Measurements from ENCODE around the gene PTBP1.

DNA sequence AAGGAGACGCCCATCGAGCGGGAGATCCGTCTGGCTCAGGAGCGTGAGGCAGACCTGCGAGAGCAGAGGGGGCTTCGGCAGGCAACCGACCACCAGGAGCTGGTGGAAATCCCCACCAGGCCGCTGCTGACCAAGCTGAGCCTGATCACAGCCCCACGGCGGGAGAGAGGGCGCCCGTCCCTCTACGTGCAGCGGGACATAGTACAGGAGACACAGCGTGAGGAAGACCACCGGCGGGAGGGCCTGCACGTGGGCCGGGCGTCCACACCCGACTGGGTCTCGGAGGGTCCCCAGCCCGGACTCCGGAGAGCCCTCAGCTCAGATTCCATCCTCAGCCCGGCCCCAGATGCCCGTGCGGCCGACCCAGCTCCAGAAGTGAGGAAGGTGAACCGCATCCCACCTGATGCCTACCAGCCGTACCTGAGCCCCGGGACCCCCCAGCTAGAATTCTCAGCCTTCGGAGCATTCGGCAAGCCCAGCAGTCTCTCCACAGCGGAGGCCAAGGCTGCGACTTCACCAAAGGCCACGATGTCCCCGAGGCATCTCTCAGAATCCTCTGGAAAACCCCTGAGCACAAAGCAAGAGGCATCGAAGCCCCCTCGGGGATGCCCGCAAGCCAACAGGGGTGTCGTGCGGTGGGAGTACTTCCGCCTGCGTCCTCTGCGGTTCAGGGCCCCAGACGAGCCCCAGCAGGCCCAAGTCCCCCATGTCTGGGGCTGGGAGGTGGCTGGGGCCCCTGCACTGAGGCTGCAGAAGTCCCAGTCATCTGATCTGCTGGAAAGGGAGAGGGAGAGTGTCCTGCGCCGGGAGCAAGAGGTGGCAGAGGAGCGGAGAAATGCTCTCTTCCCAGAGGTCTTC, 39.2 kb upstream of the PTBP1 start:
- TF ChIP-seq, protein P1, sequence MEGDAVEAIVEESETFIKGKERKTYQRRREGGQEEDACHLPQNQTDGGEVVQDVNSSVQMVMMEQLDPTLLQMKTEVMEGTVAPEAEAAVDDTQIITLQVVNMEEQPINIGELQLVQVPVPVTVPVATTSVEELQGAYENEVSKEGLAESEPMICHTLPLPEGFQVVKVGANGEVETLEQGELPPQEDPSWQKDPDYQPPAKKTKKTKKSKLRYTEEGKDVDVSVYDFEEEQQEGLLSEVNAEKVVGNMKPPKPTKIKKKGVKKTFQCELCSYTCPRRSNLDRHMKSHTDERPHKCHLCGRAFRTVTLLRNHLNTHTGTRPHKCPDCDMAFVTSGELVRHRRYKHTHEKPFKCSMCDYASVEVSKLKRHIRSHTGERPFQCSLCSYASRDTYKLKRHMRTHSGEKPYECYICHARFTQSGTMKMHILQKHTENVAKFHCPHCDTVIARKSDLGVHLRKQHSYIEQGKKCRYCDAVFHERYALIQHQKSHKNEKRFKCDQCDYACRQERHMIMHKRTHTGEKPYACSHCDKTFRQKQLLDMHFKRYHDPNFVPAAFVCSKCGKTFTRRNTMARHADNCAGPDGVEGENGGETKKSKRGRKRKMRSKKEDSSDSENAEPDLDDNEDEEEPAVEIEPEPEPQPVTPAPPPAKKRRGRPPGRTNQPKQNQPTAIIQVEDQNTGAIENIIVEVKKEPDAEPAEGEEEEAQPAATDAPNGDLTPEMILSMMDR (conservative IDR thresholded peaks at IDR 0.05 in 1 of 2, IDR thresholded peaks at IDR 0.05 in 1 of 2; ENCODE audit: extremely low read depth in 1 of 2, insufficient read depth in 1 of 2, low read depth in 1 of 2, low read length in 2 of 2), result no peak
- TF ChIP-seq EZH2 (IDR thresholded peaks at IDR 0.05; ENCODE audit: borderline replicate concordance, low read length), result no peak

All from mammary epithelial cell (primary cell).